ENCODE results near the gene P2RX3.

- TF ChIP-seq SRF (IDR thresholded peaks at IDR 0.05; ENCODE audit: low read depth, low read length) = no peak
- TF ChIP-seq KDM5A (IDR thresholded peaks at IDR 0.05; ENCODE audit: low read length) = no peak
- TF ChIP-seq, protein P1, sequence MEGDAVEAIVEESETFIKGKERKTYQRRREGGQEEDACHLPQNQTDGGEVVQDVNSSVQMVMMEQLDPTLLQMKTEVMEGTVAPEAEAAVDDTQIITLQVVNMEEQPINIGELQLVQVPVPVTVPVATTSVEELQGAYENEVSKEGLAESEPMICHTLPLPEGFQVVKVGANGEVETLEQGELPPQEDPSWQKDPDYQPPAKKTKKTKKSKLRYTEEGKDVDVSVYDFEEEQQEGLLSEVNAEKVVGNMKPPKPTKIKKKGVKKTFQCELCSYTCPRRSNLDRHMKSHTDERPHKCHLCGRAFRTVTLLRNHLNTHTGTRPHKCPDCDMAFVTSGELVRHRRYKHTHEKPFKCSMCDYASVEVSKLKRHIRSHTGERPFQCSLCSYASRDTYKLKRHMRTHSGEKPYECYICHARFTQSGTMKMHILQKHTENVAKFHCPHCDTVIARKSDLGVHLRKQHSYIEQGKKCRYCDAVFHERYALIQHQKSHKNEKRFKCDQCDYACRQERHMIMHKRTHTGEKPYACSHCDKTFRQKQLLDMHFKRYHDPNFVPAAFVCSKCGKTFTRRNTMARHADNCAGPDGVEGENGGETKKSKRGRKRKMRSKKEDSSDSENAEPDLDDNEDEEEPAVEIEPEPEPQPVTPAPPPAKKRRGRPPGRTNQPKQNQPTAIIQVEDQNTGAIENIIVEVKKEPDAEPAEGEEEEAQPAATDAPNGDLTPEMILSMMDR (IDR thresholded peaks at IDR 0.05; ENCODE audit: control extremely low read depth in 1 of 3, insufficient read depth in 1 of 3, low read depth in 1 of 3, low read length in 3 of 3) = no peak
- no peak for TF ChIP-seq POLR2A (IDR thresholded peaks at IDR 0.05; ENCODE audit: control extremely low read depth in 1 of 2, low read depth in 2 of 2, low read length in 2 of 2)
- no peak for TF ChIP-seq HDAC6 (IDR thresholded peaks at IDR 0.05; ENCODE audit: low read depth, low read length)
- TF ChIP-seq NRF1 (IDR thresholded peaks at IDR 0.05; ENCODE audit: low read depth, low read length) = no peak
- no peak for TF ChIP-seq POLR2AphosphoS5 (IDR thresholded peaks at IDR 0.05; ENCODE audit: low read depth, low read length)
- TF ChIP-seq MAX (IDR thresholded peaks at IDR 0.05) = no peak
- TF ChIP-seq, protein P2, sequence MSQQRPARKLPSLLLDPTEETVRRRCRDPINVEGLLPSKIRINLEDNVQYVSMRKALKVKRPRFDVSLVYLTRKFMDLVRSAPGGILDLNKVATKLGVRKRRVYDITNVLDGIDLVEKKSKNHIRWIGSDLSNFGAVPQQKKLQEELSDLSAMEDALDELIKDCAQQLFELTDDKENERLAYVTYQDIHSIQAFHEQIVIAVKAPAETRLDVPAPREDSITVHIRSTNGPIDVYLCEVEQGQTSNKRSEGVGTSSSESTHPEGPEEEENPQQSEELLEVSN (IDR thresholded peaks at IDR 0.05) = no peak
- TF ChIP-seq GTF2F1 (IDR thresholded peaks at IDR 0.05; ENCODE audit: borderline replicate concordance, low read depth, low read length) = no peak
- no peak for TF ChIP-seq SUZ12 (IDR thresholded peaks at IDR 0.05; ENCODE audit: low read length)
- TF ChIP-seq PHF8 (conservative IDR thresholded peaks at IDR 0.05; ENCODE audit: low read depth, low read length) = no peak
- TF ChIP-seq ZNF274 (IDR thresholded peaks at IDR 0.05; ENCODE audit: borderline replicate concordance, extremely low read depth, low read length) = no peak
Measured at GRCh38 chr11:57348052-57348451, 9.9 kb downstream of the P2RX3 start.

Data from H1 (cell line).